ENCODE measurements around the gene IFI27.

The IFI27 gene

DNA sequence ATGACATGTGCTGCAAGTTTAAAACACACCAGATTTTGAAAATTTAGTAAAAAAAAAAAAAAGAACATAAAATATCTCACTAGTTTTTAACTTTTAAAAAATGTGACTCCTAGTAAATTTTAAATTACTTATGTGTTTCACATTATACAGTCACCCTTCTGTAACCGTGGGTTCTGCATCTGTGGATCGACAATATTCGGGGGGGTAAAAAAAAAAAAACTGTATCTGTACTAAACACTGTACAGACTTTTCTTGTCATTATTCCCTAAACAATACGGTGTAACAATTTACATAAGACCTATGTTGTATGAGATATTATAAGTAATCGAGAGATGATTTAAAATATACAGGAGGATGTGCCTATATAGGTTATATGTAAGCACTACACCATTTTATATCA lies 32.7 kb upstream of the IFI27 start:
- H2AFZ ChIP-seq (ENCODE audit: low read length), result no peak overlapping the region
- H3K27ac ChIP-seq (ENCODE audit: low read length), result no peak overlapping the region
- H3K36me3 ChIP-seq (replicated peaks; ENCODE audit: insufficient read depth, low read length), result no peaks in the 10 kb centered on the region; the same call in 1 of the 2 replicates
- no peaks in the 10 kb centered on the region for H3K27me3 ChIP-seq (replicated peaks; ENCODE audit: insufficient read depth, low read length)
- no peaks in the 10 kb centered on the region; the same call in 1 of the 2 replicates for H4K20me1 ChIP-seq (ENCODE audit: insufficient read depth, low read length)
- peaks cover 92% of the 10 kb centered on the region for H3K79me2 ChIP-seq (ENCODE audit: low read length)
- H3K4me3 ChIP-seq (ENCODE audit: low read length), result no peak overlapping the region
- peaks cover 5% of the 10 kb centered on the region; the same call in 1 of the 2 replicates for H3F3A ChIP-seq (ENCODE audit: insufficient read depth, low read length)
- no peak for DNase-seq
- H3K9me3 ChIP-seq (replicated peaks; ENCODE audit: insufficient read depth, low read length), result no peaks in the 10 kb centered on the region
- no peak overlapping the region for H3K9ac ChIP-seq (ENCODE audit: low read length)
- H3K4me2 ChIP-seq (ENCODE audit: low read depth, low read length), result peak overlapping the region; percentile 43; the same call in 1 of the 2 replicates
- H3K9me2 ChIP-seq (replicated peaks; ENCODE audit: insufficient read depth, low read length), result no peaks in the 10 kb centered on the region
- TF ChIP-seq EZH2 (optimal IDR thresholded peaks at IDR 0.05; ENCODE audit: low read depth, low read length), result no peak
- TF ChIP-seq, protein P1, sequence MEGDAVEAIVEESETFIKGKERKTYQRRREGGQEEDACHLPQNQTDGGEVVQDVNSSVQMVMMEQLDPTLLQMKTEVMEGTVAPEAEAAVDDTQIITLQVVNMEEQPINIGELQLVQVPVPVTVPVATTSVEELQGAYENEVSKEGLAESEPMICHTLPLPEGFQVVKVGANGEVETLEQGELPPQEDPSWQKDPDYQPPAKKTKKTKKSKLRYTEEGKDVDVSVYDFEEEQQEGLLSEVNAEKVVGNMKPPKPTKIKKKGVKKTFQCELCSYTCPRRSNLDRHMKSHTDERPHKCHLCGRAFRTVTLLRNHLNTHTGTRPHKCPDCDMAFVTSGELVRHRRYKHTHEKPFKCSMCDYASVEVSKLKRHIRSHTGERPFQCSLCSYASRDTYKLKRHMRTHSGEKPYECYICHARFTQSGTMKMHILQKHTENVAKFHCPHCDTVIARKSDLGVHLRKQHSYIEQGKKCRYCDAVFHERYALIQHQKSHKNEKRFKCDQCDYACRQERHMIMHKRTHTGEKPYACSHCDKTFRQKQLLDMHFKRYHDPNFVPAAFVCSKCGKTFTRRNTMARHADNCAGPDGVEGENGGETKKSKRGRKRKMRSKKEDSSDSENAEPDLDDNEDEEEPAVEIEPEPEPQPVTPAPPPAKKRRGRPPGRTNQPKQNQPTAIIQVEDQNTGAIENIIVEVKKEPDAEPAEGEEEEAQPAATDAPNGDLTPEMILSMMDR (IDR thresholded peaks at IDR 0.05; ENCODE audit: low read length), result no peak
- no peak for TF ChIP-seq EZH2phosphoT487 (IDR thresholded peaks at IDR 0.05; ENCODE audit: low read length)
- peaks cover 13% of the 10 kb centered on the region; the same call in 1 of the 2 replicates for H3K4me1 ChIP-seq (ENCODE audit: low read length)

DNA sequence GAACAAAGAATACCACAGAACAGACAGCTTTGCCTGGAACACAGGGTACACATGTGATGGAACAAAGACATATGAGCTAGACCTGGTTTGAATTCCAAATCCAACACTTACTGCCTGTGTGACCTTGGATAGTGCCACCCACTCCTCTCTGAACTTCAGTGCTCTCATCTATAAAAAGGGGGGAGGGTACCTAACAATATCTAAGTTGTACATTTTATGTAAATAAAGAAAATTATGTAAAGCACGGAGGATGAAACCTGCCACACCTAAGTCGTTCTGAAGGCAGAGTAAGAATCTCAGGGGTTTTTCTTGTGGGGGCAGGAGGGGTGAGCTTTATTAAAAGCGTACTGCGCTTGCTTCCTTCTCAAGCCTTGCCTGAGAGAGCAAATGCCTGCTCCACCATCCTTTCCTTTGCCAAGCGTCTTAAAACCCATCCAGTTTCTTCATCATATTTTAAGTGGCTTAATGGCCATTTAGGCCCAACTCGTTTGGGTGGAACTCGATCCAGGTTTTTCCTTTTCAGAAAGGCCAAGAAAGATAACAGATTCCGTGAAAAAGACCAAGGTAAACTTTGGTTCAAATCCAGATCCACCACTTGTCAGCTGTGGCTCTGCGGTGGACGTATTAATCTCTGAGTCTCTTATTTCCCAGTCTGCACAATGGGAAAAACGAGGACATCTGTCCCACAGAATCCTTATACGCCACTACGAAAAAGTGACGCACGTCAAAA lies 30.5 kb upstream of the IFI27 start:
- H3K4me2 ChIP-seq (ENCODE audit: low read depth, low read length), result peak overlapping the region; percentile 83
- no peaks in the 10 kb centered on the region for H3K9me2 ChIP-seq (replicated peaks; ENCODE audit: insufficient read depth, low read length)
- H3K9me3 ChIP-seq (replicated peaks; ENCODE audit: insufficient read depth, low read length), result no peaks in the 10 kb centered on the region
- H4K20me1 ChIP-seq (ENCODE audit: insufficient read depth, low read length), result no peaks in the 10 kb centered on the region; the same call in 1 of the 2 replicates
- H3K27ac ChIP-seq (ENCODE audit: low read length), result peak overlapping the region; percentile 88
- no peak for DNase-seq
- H3K36me3 ChIP-seq (replicated peaks; ENCODE audit: insufficient read depth, low read length), result no peaks in the 10 kb centered on the region
- H3K4me1 ChIP-seq (ENCODE audit: low read length), result peaks cover 13% of the 10 kb centered on the region; the same call in 1 of the 2 replicates
- peak overlapping the region; percentile 95 for H3K9ac ChIP-seq (ENCODE audit: low read length)
- H2AFZ ChIP-seq (ENCODE audit: low read length), result no peak overlapping the region
- H3K79me2 ChIP-seq (ENCODE audit: low read length), result peaks cover 76% of the 10 kb centered on the region
- TF ChIP-seq EZH2phosphoT487 (IDR thresholded peaks at IDR 0.05; ENCODE audit: low read length) (no peak), EZH2 (optimal IDR thresholded peaks at IDR 0.05; ENCODE audit: low read depth, low read length) (no peak)
- H3K27me3 ChIP-seq (replicated peaks; ENCODE audit: insufficient read depth, low read length), result no peaks in the 10 kb centered on the region
- peaks cover 5% of the 10 kb centered on the region; the same call in 1 of the 2 replicates for H3F3A ChIP-seq (ENCODE audit: insufficient read depth, low read length)
- H3K4me3 ChIP-seq (ENCODE audit: low read length), result peak overlapping the region; percentile 83

DNA sequence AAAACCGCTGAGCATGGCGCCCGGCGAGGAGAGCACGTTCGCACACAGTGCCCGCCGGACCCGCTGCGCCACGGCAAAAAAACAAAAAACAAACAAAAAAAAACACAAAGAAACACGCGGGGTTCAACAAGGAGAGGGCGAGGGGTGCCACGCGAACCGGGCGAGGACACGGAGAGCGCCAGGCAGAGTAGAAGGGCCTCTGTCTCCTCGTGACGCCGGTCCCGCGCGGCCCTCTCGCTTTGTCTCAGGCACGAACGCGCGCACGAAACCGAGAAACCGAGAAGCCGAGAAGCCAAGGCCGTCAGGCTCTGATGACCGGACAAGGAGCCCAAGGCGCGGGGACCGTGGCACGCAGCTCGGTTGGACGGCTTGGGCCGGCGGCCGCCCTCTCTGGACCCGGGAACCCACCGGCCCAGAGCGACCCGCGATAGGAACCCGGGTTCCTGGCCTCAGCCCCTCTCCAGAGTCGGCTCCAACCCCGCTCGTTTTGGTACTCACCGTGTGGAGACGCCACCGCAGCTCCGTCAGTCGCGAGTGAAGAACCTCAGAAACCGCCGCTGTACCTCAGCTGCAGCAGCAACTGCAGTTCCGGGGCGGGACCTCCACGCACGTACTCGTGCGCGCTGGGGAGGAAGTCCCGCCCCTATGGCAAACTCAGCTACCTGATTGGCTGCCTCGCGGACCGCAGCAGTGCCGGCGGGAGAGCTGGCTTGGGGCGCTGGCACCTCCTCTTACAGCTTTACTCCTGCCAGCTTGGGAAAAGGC lies 29.7 kb upstream of the IFI27 start, which contains the start of the genes DDX24 and IFI27L1:
Gene DDX24 (minus strand): TSS at position 582 of the 765 bp plus-strand sequence. CDS start 1,460 bp downstream, outside the sequence.
Gene IFI27L1 (plus strand): TSS at position 690 of the 765 bp plus-strand sequence. CDS start 15,628 bp downstream, outside the sequence.
- peak within 1 kb of the TSS; percentile 95 for H3K9ac ChIP-seq (ENCODE audit: low read length)
- peak within 1 kb of the TSS; percentile 88 for H3K27ac ChIP-seq (ENCODE audit: low read length)
- no peaks in the 10 kb centered on the region for H3K9me2 ChIP-seq (replicated peaks; ENCODE audit: insufficient read depth, low read length)
- H3K27me3 ChIP-seq (replicated peaks; ENCODE audit: insufficient read depth, low read length), result no peaks in the 10 kb centered on the region
- peaks cover 13% of the 10 kb centered on the region; the same call in 1 of the 2 replicates for H3K4me1 ChIP-seq (ENCODE audit: low read length)
- no peaks in the 10 kb centered on the region; the same call in 1 of the 2 replicates for H4K20me1 ChIP-seq (ENCODE audit: insufficient read depth, low read length)
- peak within 1 kb of the TSS; percentile 83 for H2AFZ ChIP-seq (ENCODE audit: low read length)
- H3K79me2 ChIP-seq (ENCODE audit: low read length), result peaks cover 69% of the 10 kb centered on the region
- DNase-seq, result peak; percentile 93
- H3F3A ChIP-seq (ENCODE audit: insufficient read depth, low read length), result 0 out of 2 replicates have a peak, but pooled peaks cover 5% of the 10 kb centered on the region
- TF ChIP-seq, protein P1 (IDR thresholded peaks at IDR 0.05; ENCODE audit: low read length), result no peak
- TF ChIP-seq EZH2phosphoT487 (IDR thresholded peaks at IDR 0.05; ENCODE audit: low read length) (no peak), EZH2 (optimal IDR thresholded peaks at IDR 0.05; ENCODE audit: low read depth, low read length) (no peak)
- H3K4me3 ChIP-seq (ENCODE audit: low read length), result peak within 1 kb of the TSS; percentile 83
- H3K9me3 ChIP-seq (replicated peaks; ENCODE audit: insufficient read depth, low read length), result no peaks in the 10 kb centered on the region
- H3K36me3 ChIP-seq (replicated peaks; ENCODE audit: insufficient read depth, low read length), result no peaks in the 10 kb centered on the region
- peak within 1 kb of the TSS; percentile 83 for H3K4me2 ChIP-seq (ENCODE audit: low read depth, low read length)
